ENCODE data around the gene SPR.

Gene SPR

DNA sequence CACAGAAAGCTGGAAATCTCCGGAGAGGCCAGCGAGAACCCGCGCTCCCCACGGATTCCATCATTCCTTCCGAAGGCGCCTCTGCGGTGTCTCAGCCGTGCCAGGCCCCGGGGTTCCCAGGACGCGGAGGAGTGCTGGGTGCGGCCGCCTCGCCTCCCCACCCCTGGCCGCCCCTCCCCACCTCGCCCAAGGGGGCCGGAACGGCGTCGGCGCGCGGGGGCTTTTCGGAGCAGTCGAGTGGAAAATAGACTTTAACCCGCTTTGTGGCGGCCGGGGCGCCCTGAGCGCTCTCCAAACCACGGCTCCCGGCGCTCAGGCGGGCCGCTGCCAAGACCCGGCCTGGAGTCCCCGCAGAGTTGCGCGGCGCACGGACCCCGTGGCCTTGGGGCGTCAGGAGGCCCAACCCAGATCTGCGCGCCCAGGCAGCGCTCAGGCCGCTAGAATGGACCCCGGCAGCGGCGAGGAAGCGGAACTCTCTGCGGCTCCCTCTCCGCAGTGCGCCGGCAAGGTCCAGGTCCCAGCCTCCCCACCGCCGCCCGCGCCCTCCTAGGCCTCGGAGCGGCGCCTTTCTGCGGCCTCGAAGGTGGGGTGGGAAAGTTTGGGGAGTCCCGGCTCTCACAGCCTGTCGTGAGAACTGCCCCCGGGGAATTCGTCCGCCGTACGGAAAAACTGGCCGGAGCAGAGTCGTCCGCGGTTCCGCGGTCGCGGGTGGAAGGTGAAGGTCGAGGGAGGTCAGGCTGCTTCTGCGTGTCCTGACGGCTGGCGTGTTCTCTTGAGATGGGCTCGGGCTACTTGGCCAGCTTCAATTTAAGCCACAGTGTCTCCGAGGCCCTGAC is 28.9 kb downstream of the SPR start:
- TF ChIP-seq, protein P1, sequence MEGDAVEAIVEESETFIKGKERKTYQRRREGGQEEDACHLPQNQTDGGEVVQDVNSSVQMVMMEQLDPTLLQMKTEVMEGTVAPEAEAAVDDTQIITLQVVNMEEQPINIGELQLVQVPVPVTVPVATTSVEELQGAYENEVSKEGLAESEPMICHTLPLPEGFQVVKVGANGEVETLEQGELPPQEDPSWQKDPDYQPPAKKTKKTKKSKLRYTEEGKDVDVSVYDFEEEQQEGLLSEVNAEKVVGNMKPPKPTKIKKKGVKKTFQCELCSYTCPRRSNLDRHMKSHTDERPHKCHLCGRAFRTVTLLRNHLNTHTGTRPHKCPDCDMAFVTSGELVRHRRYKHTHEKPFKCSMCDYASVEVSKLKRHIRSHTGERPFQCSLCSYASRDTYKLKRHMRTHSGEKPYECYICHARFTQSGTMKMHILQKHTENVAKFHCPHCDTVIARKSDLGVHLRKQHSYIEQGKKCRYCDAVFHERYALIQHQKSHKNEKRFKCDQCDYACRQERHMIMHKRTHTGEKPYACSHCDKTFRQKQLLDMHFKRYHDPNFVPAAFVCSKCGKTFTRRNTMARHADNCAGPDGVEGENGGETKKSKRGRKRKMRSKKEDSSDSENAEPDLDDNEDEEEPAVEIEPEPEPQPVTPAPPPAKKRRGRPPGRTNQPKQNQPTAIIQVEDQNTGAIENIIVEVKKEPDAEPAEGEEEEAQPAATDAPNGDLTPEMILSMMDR (IDR thresholded peaks at IDR 0.05; ENCODE audit: borderline replicate concordance, extremely low read depth, low read length, poor library complexity, severe bottlenecking): no peak
- no peak for TF ChIP-seq EZH2 (IDR thresholded peaks at IDR 0.05; ENCODE audit: borderline replicate concordance, low read depth, low read length, severe bottlenecking)
- Histone ChIP-seq H3K4me1 (ENCODE audit: insufficient read depth, low read length) (no peaks in the 10 kb centered on the region), H3K79me2 (ENCODE audit: insufficient read depth, low read length) (no peaks in the 10 kb centered on the region), H3K9ac (ENCODE audit: low read depth, low read length) (no peak overlapping the region), H3K27ac (ENCODE audit: low read length) (no peak overlapping the region), H3K4me2 (ENCODE audit: insufficient read depth, low read length) (no peak overlapping the region), H4K20me1 (ENCODE audit: insufficient read depth, low read length) (no peaks in the 10 kb centered on the region), H3K36me3 (ENCODE audit: insufficient read depth, low read length) (no peaks in the 10 kb centered on the region), H3K4me3 (ENCODE audit: low read depth in 1 of 2, low read length in 2 of 2) (no peak overlapping the region), H3K9me3 (ENCODE audit: insufficient read depth, low read length, severe bottlenecking) (no peaks in the 10 kb centered on the region), H2AFZ (ENCODE audit: low read depth, low read length) (no peak overlapping the region), H3K27me3 (ENCODE audit: insufficient read depth, low read length, poor library complexity) (peaks cover 9% of the 10 kb centered on the region)
- no peak for DNase-seq
- no peak for ATAC-seq (ENCODE audit: insufficient read depth, low read depth)

DNA sequence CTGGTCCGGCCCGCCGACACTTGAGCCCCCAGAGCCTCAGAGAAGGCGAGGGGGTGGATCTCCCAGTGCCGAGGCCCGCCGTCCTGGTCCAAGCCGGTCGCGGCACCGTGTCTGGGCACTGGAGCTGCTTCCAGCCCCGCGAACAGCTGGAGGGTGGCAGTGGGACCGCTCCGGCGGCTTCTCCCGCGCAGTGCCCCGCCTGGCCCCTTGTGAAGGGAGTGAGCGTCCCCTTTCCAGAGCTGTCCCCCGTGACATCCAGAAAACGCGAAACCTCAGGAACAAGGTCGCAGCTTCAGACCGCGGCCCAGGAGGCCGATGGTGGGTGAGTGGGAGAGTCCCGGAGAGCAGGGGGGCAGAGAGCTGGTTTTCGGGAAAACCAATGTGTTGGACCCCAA is 29.5 kb downstream of the SPR start:
- ATAC-seq (ENCODE audit: insufficient read depth, low read depth) (no peak), DNase-seq (no peak)
- Histone ChIP-seq H3K36me3 (ENCODE audit: insufficient read depth, low read length) (no peaks in the 10 kb centered on the region), H3K4me3 (ENCODE audit: low read depth in 1 of 2, low read length in 2 of 2) (no peak overlapping the region), H2AFZ (ENCODE audit: low read depth, low read length) (no peak overlapping the region), H3K27me3 (ENCODE audit: insufficient read depth, low read length, poor library complexity) (peaks cover 9% of the 10 kb centered on the region), H3K9me3 (ENCODE audit: insufficient read depth, low read length, severe bottlenecking) (no peaks in the 10 kb centered on the region), H4K20me1 (ENCODE audit: insufficient read depth, low read length) (no peaks in the 10 kb centered on the region), H3K4me1 (ENCODE audit: insufficient read depth, low read length) (no peaks in the 10 kb centered on the region), H3K79me2 (ENCODE audit: insufficient read depth, low read length) (no peaks in the 10 kb centered on the region), H3K4me2 (ENCODE audit: insufficient read depth, low read length) (no peak overlapping the region), H3K27ac (ENCODE audit: low read length) (no peak overlapping the region), H3K9ac (ENCODE audit: low read depth, low read length) (no peak overlapping the region)
- TF ChIP-seq, protein P1 (IDR thresholded peaks at IDR 0.05; ENCODE audit: borderline replicate concordance, extremely low read depth, low read length, poor library complexity, severe bottlenecking): no peak
- TF ChIP-seq EZH2 (IDR thresholded peaks at IDR 0.05; ENCODE audit: borderline replicate concordance, low read depth, low read length, severe bottlenecking): no peak

DNA sequence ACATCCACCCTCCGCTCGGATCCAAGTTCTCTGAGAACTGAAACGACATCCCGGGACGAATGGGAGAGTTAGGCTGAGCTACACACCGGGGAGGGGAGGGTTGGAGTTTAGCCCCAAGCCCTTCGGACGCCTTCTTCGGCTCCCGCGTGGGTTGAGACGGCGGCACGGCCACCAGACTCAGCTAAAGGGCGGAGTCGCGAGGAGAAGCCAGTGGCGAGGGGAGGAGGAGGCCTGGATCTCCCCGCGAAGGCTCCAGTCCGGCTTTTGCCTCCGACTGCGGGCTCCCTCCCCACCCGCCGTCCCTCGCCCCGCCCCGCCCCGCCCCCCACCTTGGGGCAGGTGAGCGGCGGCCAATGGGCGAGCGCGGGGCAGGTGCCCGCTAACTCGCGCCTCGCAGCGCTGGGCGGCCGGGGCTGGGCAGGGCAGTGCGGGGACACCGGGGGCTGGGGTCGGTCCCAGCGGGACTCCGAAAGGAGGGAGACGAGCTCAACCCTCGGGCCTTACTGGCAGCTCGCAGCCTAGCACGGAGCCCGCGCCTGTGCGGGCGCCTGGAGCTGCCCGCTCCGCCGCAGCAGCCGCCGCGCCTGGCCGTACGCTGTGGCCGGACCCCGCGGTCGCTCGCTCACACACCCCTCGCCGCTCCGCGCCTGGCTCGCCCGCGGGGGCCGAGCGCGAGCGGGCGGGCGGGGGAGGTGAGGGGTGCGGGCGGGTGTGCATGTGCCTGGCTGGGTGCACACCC is 30.1 kb downstream of the SPR start, which contains the start of gene EMX1:
EMX1 (plus strand) TSS at position 382 of the 739 bp plus-strand sequence; CDS start at position 716, 334 bp downstream.
- H4K20me1 ChIP-seq (ENCODE audit: insufficient read depth, low read length): no peaks in the 10 kb centered on the region
- H3K36me3 ChIP-seq (ENCODE audit: insufficient read depth, low read length): no peaks in the 10 kb centered on the region
- H3K9ac ChIP-seq (ENCODE audit: low read depth, low read length): no peak within 1 kb of the TSS
- TF ChIP-seq, protein P1 (IDR thresholded peaks at IDR 0.05; ENCODE audit: borderline replicate concordance, extremely low read depth, low read length, poor library complexity, severe bottlenecking): no peak
- TF ChIP-seq EZH2 (IDR thresholded peaks at IDR 0.05; ENCODE audit: borderline replicate concordance, low read depth, low read length, severe bottlenecking): no peak
- H3K4me3 ChIP-seq (ENCODE audit: low read depth in 1 of 2, low read length in 2 of 2): no peak within 1 kb of the TSS
- DNase-seq: no peak
- H3K27ac ChIP-seq (ENCODE audit: low read length): no peak within 1 kb of the TSS
- ATAC-seq (ENCODE audit: insufficient read depth, low read depth): no peak
- H3K4me1 ChIP-seq (ENCODE audit: insufficient read depth, low read length): no peaks in the 10 kb centered on the region
- no peak within 1 kb of the TSS for H2AFZ ChIP-seq (ENCODE audit: low read depth, low read length)
- no peaks in the 10 kb centered on the region for H3K9me3 ChIP-seq (ENCODE audit: insufficient read depth, low read length, severe bottlenecking)
- no peaks in the 10 kb centered on the region for H3K79me2 ChIP-seq (ENCODE audit: insufficient read depth, low read length)
- H3K4me2 ChIP-seq (ENCODE audit: insufficient read depth, low read length): no peak within 1 kb of the TSS
- peaks cover 9% of the 10 kb centered on the region for H3K27me3 ChIP-seq (ENCODE audit: insufficient read depth, low read length, poor library complexity)
